Upper lobe of left lung (tissue), 6 donors: ENCODE measurements around the gene PHF21B. TPM values are rescaled to one million over a fixed set of nuclear protein-coding genes. Genes with fewer than 3 reads are reported as not detected.
A peak's percentile ranks its signal among the peaks of the same experiment; 100 is the strongest.

Experiments
- ATAC-seq, 2 donors: fragments of 200-7000 bp; cut with Tn5 transposase; one replicate each; pipeline ENCODE4 v1.9.1; 2022; ENCODE audit warnings: mild to moderate bottlenecking in 2 of 2, moderate library complexity in 2 of 2; ENCODE audit not compliant: low FRiP score in 2 of 2
- DNase-seq, 2 donors: peaks; one replicate each; pipeline ENCODE4 v3.0.0-alpha.2; 2019 to 2020
- H3K27ac ChIP-seq, 4 donors: fragments of 200-600 bp; sonication (generic); one replicate each; pipeline ENCODE4 v1.5.1; 2016 to 2019
- H3K27me3 ChIP-seq, 4 donors: fragments of 200-600 bp; sonication (generic); one replicate each; pipeline ENCODE4 v1.5.1; 2017 to 2019
- H3K36me3 ChIP-seq, 4 donors: fragments of 200-600 bp; sonication (generic); one replicate each; pipeline ENCODE4 v1.5.1; 2016 to 2019
- H3K4me1 ChIP-seq, 4 donors: fragments of 200-600 bp; sonication (generic); one replicate each; pipeline ENCODE4 v1.5.1; 2018 to 2019
- H3K4me3 ChIP-seq, 4 donors: fragments of 200-600 bp; sonication (generic); one replicate each; pipeline ENCODE4 v1.5.1; 2017 to 2019; ENCODE audit warnings: mild to moderate bottlenecking in 2 of 4, moderate library complexity in 1 of 4
- H3K9me3 ChIP-seq, 4 donors: fragments of 200-600 bp; sonication (generic); one replicate each; pipeline ENCODE4 v1.5.1; 2018 to 2019
- CTCF ChIP-seq, 6 experiments: fragments of 450-650 bp in 4 of 6; fragments of 200-600 bp in 2 of 6; sonication (generic) in 2 of 6; IDR thresholded peaks; one replicate each; pipeline ENCODE4 v1.5.1; 2016 to 2019; ENCODE audit warnings: antibody characterized with exemption in 6 of 6
- EP300 ChIP-seq, 4 donors: sonication (generic); formaldehyde crosslinking; IDR thresholded peaks; one replicate each; pipeline ENCODE4 v1.5.1; 2017; ENCODE audit warnings: antibody characterized with exemption in 4 of 4, control low read depth in 2 of 4
- POLR2A ChIP-seq, 4 donors: fragments of 450-650 bp; IDR thresholded peaks; one replicate each; pipeline ENCODE4 v1.5.1; 2016 to 2017; ENCODE audit warnings: antibody characterized with exemption in 4 of 4, mild to moderate bottlenecking in 2 of 4
- POLR2AphosphoS5 ChIP-seq, 2 donors: sonication (generic); formaldehyde crosslinking; IDR thresholded peaks; one replicate each; pipeline ENCODE4 v1.5.1; 2017; ENCODE audit warnings: antibody characterized with exemption in 2 of 2
- WGBS, 2 donors: methylation state at CpG; one replicate each; pipeline ENCODE4 v1.1.5; 2017 to 2018; 5-methylcytosine and 5-hydroxymethylcytosine counted together
- total RNA-seq, 6 donors: library from RNA; depleted of rRNA in 4 of 6; stranded (reverse); fragments of >200 nt in 4 of 6; gene quantifications; one replicate each; pipeline versions ENCODE4 v1.1.0 to v1.2.1, GENCODE V29; 2016 to 2021
- donor health status: DM: no; HTN: no; CAD: no; lungs with moderate emphysema.
- donor health status: DM: no; HTN: yes; CAD: no; lungs with severe emphysema.

Gene PHF21B
- total RNA-seq, 6 donors from 2014 or later: 0.06 to 0.24 TPM; not detected in 4

- ATAC-seq: no peak
- 87 to 89% methylated on average over 7 to 13 of the region's 14 CpGs for WGBS, 2 donors
- Histone ChIP-seq H3K27ac (no peak overlapping the region), H3K4me1 (no peaks in the 10 kb centered on the region), H3K9me3 (no peaks in the 10 kb centered on the region), H3K36me3 (no peaks in the 10 kb centered on the region), H3K27me3 (no peaks in the 10 kb centered on the region), H3K4me3 (no peak overlapping the region)
- DNase-seq: no peak
- no peak for TF ChIP-seq EP300 (IDR thresholded peaks at IDR 0.05)
- TF ChIP-seq CTCF (IDR thresholded peaks at IDR 0.05): no peak
- TF ChIP-seq POLR2AphosphoS5 (IDR thresholded peaks at IDR 0.05): no peak
- TF ChIP-seq POLR2A (IDR thresholded peaks at IDR 0.05): no peak
Measured at GRCh38 chr22:44885806-44886360, 123.9 kb downstream of the PHF21B start.

DNA sequence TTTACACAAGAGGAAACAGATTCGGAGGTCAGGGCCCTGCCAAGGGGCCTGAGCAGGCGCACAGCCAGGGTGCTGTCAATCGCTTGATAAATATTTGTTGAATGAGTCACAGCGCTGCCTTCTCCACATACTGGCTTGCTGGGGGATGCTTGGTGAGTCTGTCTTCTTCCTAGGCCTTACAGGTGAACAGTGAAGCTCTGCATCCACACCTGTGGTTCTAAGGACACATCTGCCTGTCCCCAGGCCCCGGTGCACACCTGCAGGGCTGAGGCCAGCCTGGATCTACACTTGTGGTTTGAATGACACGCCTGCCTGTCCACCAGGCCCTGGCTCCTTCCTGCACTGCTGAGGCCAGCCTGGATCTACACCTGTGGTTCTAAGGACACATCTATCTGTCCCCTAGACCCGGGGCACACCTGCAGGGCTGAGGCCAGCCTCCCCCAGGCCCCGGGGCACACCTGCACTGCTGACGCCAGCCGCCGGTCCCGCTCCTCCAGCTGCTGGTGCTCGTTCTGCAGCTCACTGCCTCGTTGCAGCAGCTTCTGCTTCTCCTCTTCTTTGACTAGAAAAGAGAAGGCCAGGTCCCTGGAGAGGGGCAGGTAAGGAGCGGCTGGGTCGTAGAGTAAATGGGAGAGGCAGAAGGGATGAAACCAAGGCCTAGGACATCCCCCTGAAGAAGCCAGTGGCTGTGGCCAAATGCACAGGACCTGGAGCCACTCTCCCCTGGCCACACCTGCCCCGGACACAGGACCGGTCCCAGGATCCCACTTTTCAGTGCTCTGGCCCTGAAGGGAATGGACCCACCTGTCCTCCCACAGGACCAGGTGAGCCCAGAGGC, 124.6 kb downstream of the PHF21B start:
- TF ChIP-seq CTCF (IDR thresholded peaks at IDR 0.05) (no peak), POLR2AphosphoS5 (IDR thresholded peaks at IDR 0.05) (no peak), EP300 (IDR thresholded peaks at IDR 0.05) (no peak), POLR2A (IDR thresholded peaks at IDR 0.05) (no peak)
- Histone ChIP-seq H3K36me3 (no peaks in the 10 kb centered on the region), H3K4me3 (no peak overlapping the region), H3K4me1 (no peaks in the 10 kb centered on the region), H3K27me3 (no peaks in the 10 kb centered on the region), H3K27ac (no peak overlapping the region), H3K9me3 (no peaks in the 10 kb centered on the region)
- DNase-seq (peak in 1 of 2 donors; percentile 66), ATAC-seq (no peak)
- 82 to 86% methylated on average over 13 to 18 of the region's 18 CpGs for whole genome bisulfite sequencing, 2 donors

DNA sequence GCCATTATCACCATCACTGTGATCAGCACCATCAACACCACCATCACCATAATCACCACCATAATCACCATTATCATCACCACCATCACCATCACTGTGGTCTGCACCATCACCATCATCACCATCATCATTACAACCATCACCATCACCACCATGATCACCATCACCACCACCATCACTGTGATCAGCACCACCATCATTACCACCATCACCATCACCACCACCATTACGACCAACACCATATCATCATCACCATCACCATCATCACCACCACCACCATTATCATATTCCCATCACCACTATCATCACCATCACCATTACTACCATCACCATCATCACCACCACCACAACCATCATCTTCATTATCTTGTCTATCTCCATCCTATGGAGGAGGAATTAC, 125.2 kb downstream of the PHF21B start:
- WGBS, 2 donors: 90 to 96% methylated on average over 1 of the region's 1 CpG
- no peak overlapping the region for H3K4me3 ChIP-seq
- no peak for ATAC-seq

DNA sequence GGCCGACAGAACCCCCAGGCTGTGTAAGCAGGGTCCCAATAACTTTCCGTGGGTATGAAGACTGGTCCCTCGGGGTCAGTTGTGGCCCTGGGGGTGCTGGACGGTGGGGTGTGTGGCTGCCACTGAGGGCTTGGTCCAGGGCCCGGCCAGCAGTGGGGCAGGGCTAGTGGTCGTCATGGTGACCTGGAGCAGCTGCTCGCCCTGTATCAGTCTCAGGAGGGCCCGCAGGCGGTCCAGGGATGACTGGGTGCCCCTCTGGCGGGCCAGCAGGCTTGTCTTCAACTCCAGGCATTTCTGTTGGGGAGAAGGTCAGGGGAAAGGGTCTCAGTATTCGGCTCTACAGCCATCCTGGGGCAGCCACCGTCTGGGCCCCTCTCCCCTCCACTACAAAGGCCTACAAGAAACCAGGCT, 126.8 kb downstream of the PHF21B start:
- no peaks in the 10 kb centered on the region for H3K4me1 ChIP-seq
- WGBS, 2 donors: 85 to 86% methylated on average over 9 to 12 of the region's 12 CpGs
- H3K36me3 ChIP-seq: no peaks in the 10 kb centered on the region
- ATAC-seq (no peak), DNase-seq (peak in 1 of 2 donors; percentile 46)
- H3K9me3 ChIP-seq: no peaks in the 10 kb centered on the region
- TF ChIP-seq EP300 (IDR thresholded peaks at IDR 0.05) (no peak), POLR2AphosphoS5 (IDR thresholded peaks at IDR 0.05) (no peak), POLR2A (IDR thresholded peaks at IDR 0.05) (no peak), CTCF (IDR thresholded peaks at IDR 0.05) (no peak)
- H3K27ac ChIP-seq: no peak overlapping the region
- H3K4me3 ChIP-seq: no peak overlapping the region
- no peaks in the 10 kb centered on the region for H3K27me3 ChIP-seq

More for the DNA sequence above, 125.2 kb downstream of the PHF21B start:
- no peaks in the 10 kb centered on the region for H3K36me3 ChIP-seq
- no peaks in the 10 kb centered on the region for H3K27me3 ChIP-seq
- no peaks in the 10 kb centered on the region for H3K4me1 ChIP-seq
- no peak for DNase-seq
- H3K27ac ChIP-seq: no peak overlapping the region
- no peaks in the 10 kb centered on the region for H3K9me3 ChIP-seq
- TF ChIP-seq POLR2A (IDR thresholded peaks at IDR 0.05): no peak
- no peak for TF ChIP-seq EP300 (IDR thresholded peaks at IDR 0.05)
- no peak for TF ChIP-seq POLR2AphosphoS5 (IDR thresholded peaks at IDR 0.05)
- no peak for TF ChIP-seq CTCF (IDR thresholded peaks at IDR 0.05)
